ENCODE measurements around the gene CEP164. TPM values are rescaled to one million over a fixed set of nuclear protein-coding genes. Genes with fewer than 3 reads are reported as not detected.

CEP164 gene
- total and polyA plus RNA-seq, 2 of the 8 experiments (the other 6 are each of a cell fraction or from before 2014, with no cell fraction given): 8.4 to 20.8 TPM

DNA sequence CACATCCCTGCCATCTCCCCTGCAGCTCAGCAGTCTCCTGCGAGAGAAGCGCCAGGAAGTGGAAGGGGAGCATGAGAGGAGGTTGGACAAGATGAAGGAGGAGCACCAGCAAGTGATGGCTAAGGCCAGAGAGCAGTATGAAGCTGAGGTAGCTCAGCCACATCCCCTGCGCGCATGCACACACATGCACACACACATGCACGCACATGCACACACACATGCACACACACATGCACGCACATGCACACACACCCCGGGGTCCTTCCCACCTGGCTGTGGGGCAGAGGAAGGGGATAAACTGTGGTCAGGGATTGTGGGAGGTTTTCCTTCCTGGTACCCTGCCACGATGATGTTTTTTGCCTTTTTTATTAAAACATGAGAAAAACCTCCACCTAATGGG is 65.3 kb downstream of the CEP164 start:
- H3K9ac ChIP-seq (replicated peaks in 1 of 4; ENCODE audit: extremely low read depth in 1 of 4, low read depth in 3 of 4, low read length in 3 of 4): no peak overlapping the region
- H3K27ac ChIP-seq (ENCODE audit: low read depth, low read length): no peak overlapping the region
- no peaks in the 10 kb centered on the region; the same call in 1 of the 2 replicates for H3K79me1 ChIP-seq (ENCODE audit: low read depth, low read length)
- FAIRE-seq (no peak), DNase-seq (ENCODE audit: low read depth in 1 of 2, low spot score in 2 of 2) (no peak)
- H2AFZ ChIP-seq (ENCODE audit: low read length): no peak overlapping the region
- H2BK12ac ChIP-seq (ENCODE audit: low read depth, low read length): no peak overlapping the region
- no peak overlapping the region for H3K4ac ChIP-seq (replicated peaks; ENCODE audit: insufficient read length, low read depth, low read length)
- no peak overlapping the region for H4K8ac ChIP-seq (ENCODE audit: extremely low read depth, insufficient read depth, low read length)
- H3K79me2 ChIP-seq (ENCODE audit: control insufficient read depth in 1 of 2, insufficient read depth in 2 of 2, low read length in 2 of 2): no peaks in the 10 kb centered on the region
- H3K4me3 ChIP-seq (ENCODE audit: extremely low read depth in 1 of 4, insufficient read depth in 2 of 4, low read depth in 3 of 4, low read length in 4 of 4): no peak overlapping the region
- H3K27me3 ChIP-seq (replicated peaks in 1 of 4; ENCODE audit: control insufficient read depth in 3 of 4, extremely low read depth in 1 of 4, insufficient read depth in 3 of 4, low read length in 3 of 4): no peaks in the 10 kb centered on the region
- peaks cover 4 to 8% of the 10 kb centered on the region in 2 experiments for H4K20me1 ChIP-seq (replicated peaks in 1 of 2; ENCODE audit: control insufficient read depth in 1 of 2, insufficient read depth in 2 of 2, low read length in 2 of 2)
- H3K4me2 ChIP-seq (ENCODE audit: insufficient read depth in 1 of 2, low read depth in 2 of 2, low read length in 2 of 2): no peak overlapping the region
- no peaks in the 10 kb centered on the region for H3K4me1 ChIP-seq (replicated peaks in 1 of 4; ENCODE audit: control insufficient read depth in 3 of 4, insufficient read depth in 4 of 4, low read length in 3 of 4)
- ChIA-PET POLR2A (ENCODE audit: partially characterized antibody) (no interaction called here), CTCF (ENCODE audit: partially characterized antibody) (interaction anchor here (0.8 kb wide), 1 partner anchor 90 kb away, joined by 3 read pairs; no protein-coding TSS in a partner anchor)
- no peak overlapping the region for H3K18ac ChIP-seq (ENCODE audit: extremely low read depth, low read length)
- H3K56ac ChIP-seq (replicated peaks; ENCODE audit: insufficient read length, low read depth, low read length): no peak overlapping the region
- 92% methylated on average over 8 of the region's 8 CpGs; no CpG with 5 or more reads in 1 of the 2 experiments for WGBS, 2 experiments (ENCODE audit: extremely low coverage in 1 of 2, insufficient coverage in 1 of 2, insufficient read length in 1 of 2, insufficient replicate concordance in 2 of 2, low coverage in 1 of 2, low lambda C conversion rate in 2 of 2, missing lambda C conversion rate in 1 of 2)
- no peak overlapping the region for H4K91ac ChIP-seq (replicated peaks; ENCODE audit: insufficient read length, low read length)
- no peak overlapping the region for H4K5ac ChIP-seq (ENCODE audit: insufficient read length, low read depth, low read length)
- no peak overlapping the region for H2BK15ac ChIP-seq (ENCODE audit: low read length)
- H2BK5ac ChIP-seq (ENCODE audit: low read depth, low read length): no peak overlapping the region
- H2BK20ac ChIP-seq (ENCODE audit: low read length): no peak overlapping the region
- H3K23me2 ChIP-seq (ENCODE audit: low read depth, low read length): no peaks in the 10 kb centered on the region
- no peak overlapping the region for H3K23ac ChIP-seq (ENCODE audit: insufficient read length)
- peaks cover 0 to 7% of the 10 kb centered on the region in 2 experiments; a peak in 2 of 4 replicates for H3K9me3 ChIP-seq (ENCODE audit: insufficient read depth in 2 of 2, low read depth in 1 of 2, low read length in 1 of 2)
- H2AK5ac ChIP-seq (ENCODE audit: low read depth, low read length): no peak overlapping the region
- peaks cover 0 to 46% (median 25%) of the 10 kb centered on the region in 4 experiments; a peak in 7 of 8 replicates for H3K36me3 ChIP-seq (ENCODE audit: control insufficient read depth in 2 of 4, insufficient read depth in 4 of 4, low read length in 3 of 4)
- no peak overlapping the region for H3K14ac ChIP-seq (ENCODE audit: insufficient read length)
- H2BK120ac ChIP-seq (replicated peaks; ENCODE audit: low read depth, low read length): no peak overlapping the region
- no peak for TF ChIP-seq ASH2L (IDR thresholded peaks at IDR 0.05; ENCODE audit: low read length)
- TF ChIP-seq KDM1A (IDR thresholded peaks at IDR 0.05; ENCODE audit: borderline replicate concordance, low read length): no peak
- no peak for TF ChIP-seq SP2 (IDR thresholded peaks at IDR 0.05; ENCODE audit: low read length)
- no peak for TF ChIP-seq CTBP2 (IDR thresholded peaks at IDR 0.05; ENCODE audit: borderline replicate concordance, insufficient read depth, insufficient read length, low read length)
